ENCODE data around the gene VWA2.
"Not testable (repeated sequence)": the region's sequence is repeated elsewhere in the genome, so short reads cannot be mapped to it uniquely, and the experiment has no call there.

The VWA2 gene

GRCh38 chr10:114320249-114321116 is 81.4 kb downstream of the VWA2 start:
- no peak for DNase-seq

GRCh38 chr10:114322344-114322743 is 83.3 kb downstream of the VWA2 start:
- DNase-seq = no peak

GRCh38 chr10:114323023-114323422 is 84.0 kb downstream of the VWA2 start:
- DNase-seq = no peak

GRCh38 chr10:114326795-114327194 is 87.7 kb downstream of the VWA2 start:
- no peak for DNase-seq

- no peak for DNase-seq
These were observed 88.7 kb downstream of the VWA2 start for GRCh38 chr10:114327537-114328440.

GRCh38 chr10:114328441-114328812 is 89.4 kb downstream of the VWA2 start:
- no peak for DNase-seq

GRCh38 chr10:114328874-114329273 is 89.8 kb downstream of the VWA2 start:
- no peak for DNase-seq

GRCh38 chr10:114329634-114330365 is 90.7 kb downstream of the VWA2 start:
- no peak for DNase-seq

- no peak for DNase-seq
These were observed 93.5 kb downstream of the VWA2 start for GRCh38 chr10:114332301-114333192.

GRCh38 chr10:114333441-114333840 is 94.4 kb downstream of the VWA2 start:
- DNase-seq = not testable (repeated sequence)

GRCh38 chr10:114334301-114334700 is 95.2 kb downstream of the VWA2 start:
- DNase-seq = no peak

- DNase-seq = no peak
These were observed 96.6 kb downstream of the VWA2 start for GRCh38 chr10:114335614-114336013.

GRCh38 chr10:114336823-114337509 is 97.9 kb downstream of the VWA2 start:
- DNase-seq = no peak

GRCh38 chr10:114337510-114338462 is 98.7 kb downstream of the VWA2 start:
- DNase-seq = no peak

- no peak for DNase-seq
These were observed 101.8 kb downstream of the VWA2 start for GRCh38 chr10:114340816-114341215.

All from suppressor macrophage (primary cell).